ENCODE measurements around the gene TBC1D8. TPM values are rescaled to one million over a fixed set of nuclear protein-coding genes. Genes with fewer than 3 reads are reported as not detected.

The TBC1D8 gene
- total and polyA plus RNA-seq, 2 experiments from 2014 or later: 18.0 to 36.9 TPM

GRCh38 chr2:101012054-101012705 is 139.0 kb downstream of the TBC1D8 start:
- DNase-seq (ENCODE audit: low spot score): no peak
- H3K9me3 Mint-ChIP-seq: no peaks in the 10 kb centered on the region; the same call in 1 of the 3 replicates
- Histone ChIP-seq H3K9me2 (ENCODE audit: insufficient read depth) (no peaks in the 10 kb centered on the region), H4K20me1 (replicated peaks; ENCODE audit: insufficient read depth) (peaks cover 9% of the 10 kb centered on the region), H3F3A (replicated peaks; ENCODE audit: low read depth) (peaks cover 17% of the 10 kb centered on the region), H3K36me3 (ENCODE audit: insufficient read depth) (peaks cover 9% of the 10 kb centered on the region; the same call in 1 of the 2 replicates), H3K4me2 (no peak overlapping the region), H3K79me2 (replicated peaks; ENCODE audit: insufficient read depth) (no peaks in the 10 kb centered on the region), H3K4me1 (ENCODE audit: insufficient read depth) (no peaks in the 10 kb centered on the region; the same call in 1 of the 2 replicates), H3K27me3 (ENCODE audit: insufficient read depth) (no peaks in the 10 kb centered on the region), H2AFZ (no peak overlapping the region), H3K27ac (ENCODE audit: low read depth) (peak overlapping the region; percentile 37; the same call in 1 of the 2 replicates), H3K4me3 (no peak overlapping the region)
- no peak overlapping the region for H3K4me3 Mint-ChIP-seq
- ATAC-seq: no peak
- H3K27me3 Mint-ChIP-seq (ENCODE audit: insufficient read depth, low read depth, poor library complexity): peaks cover 12% of the 10 kb centered on the region
- no peak for TF ChIP-seq EZH2phosphoT487 (IDR thresholded peaks at IDR 0.05; ENCODE audit: unreplicated experiment)
- 0 out of 2 replicates have a peak, but pooled peaks have one; percentile 21 for TF ChIP-seq POLR2AphosphoS5 (IDR thresholded peaks at IDR 0.05; ENCODE audit: low read depth)
- peaks cover 15% of the 10 kb centered on the region for H3K4me1 Mint-ChIP-seq
- no peak overlapping the region; the same call in 1 of the 2 replicates for H3K27ac Mint-ChIP-seq
- peaks cover 84% of the 10 kb centered on the region for H3K36me3 Mint-ChIP-seq (ENCODE audit: low read depth)

GRCh38 chr2:101011152-101011551 is 140.0 kb downstream of the TBC1D8 start:
- Mint-ChIP-seq H3K9me3 (no peaks in the 10 kb centered on the region; the same call in 1 of the 3 replicates), H3K27me3 (ENCODE audit: insufficient read depth, low read depth, poor library complexity) (peaks cover 12% of the 10 kb centered on the region), H3K4me1 (peaks cover 16% of the 10 kb centered on the region), H3K36me3 (ENCODE audit: low read depth) (peaks cover 88% of the 10 kb centered on the region), H3K27ac (peak overlapping the region; percentile 87), H3K4me3 (no peak overlapping the region)
- Histone ChIP-seq H2AFZ (no peak overlapping the region), H3K79me2 (replicated peaks; ENCODE audit: insufficient read depth) (no peaks in the 10 kb centered on the region), H3K27ac (ENCODE audit: low read depth) (peak overlapping the region; percentile 82), H3F3A (replicated peaks; ENCODE audit: low read depth) (peaks cover 25% of the 10 kb centered on the region), H3K9me2 (ENCODE audit: insufficient read depth) (no peaks in the 10 kb centered on the region), H4K20me1 (replicated peaks; ENCODE audit: insufficient read depth) (peaks cover 12% of the 10 kb centered on the region), H3K4me3 (no peak overlapping the region), H3K4me1 (ENCODE audit: insufficient read depth) (no peaks in the 10 kb centered on the region; the same call in 1 of the 2 replicates), H3K36me3 (ENCODE audit: insufficient read depth) (peaks cover 19% of the 10 kb centered on the region), H3K4me2 (no peak overlapping the region), H3K27me3 (ENCODE audit: insufficient read depth) (no peaks in the 10 kb centered on the region)
- DNase-seq (ENCODE audit: low spot score): peak; percentile 33
- no peak; the same call in 1 of the 3 replicates for ATAC-seq
- TF ChIP-seq JUNB (IDR thresholded peaks at IDR 0.05; ENCODE audit: unreplicated experiment): no peak
- TF ChIP-seq CREB1 (CRISPR knock-in tag; IDR thresholded peaks at IDR 0.05; ENCODE audit: low read depth): no peak
- TF ChIP-seq ETS1 (IDR thresholded peaks at IDR 0.05): no peak
- TF ChIP-seq CTCF (conservative IDR thresholded peaks at IDR 0.05; ENCODE audit: low read depth in 2 of 2): no peak
- no peak for TF ChIP-seq ZNF462 (CRISPR knock-in tag; IDR thresholded peaks at IDR 0.05)
- no peak for TF ChIP-seq NANOG (IDR thresholded peaks at IDR 0.05; ENCODE audit: borderline replicate concordance)
- TF ChIP-seq STAT1 (IDR thresholded peaks at IDR 0.05; ENCODE audit: unreplicated experiment): no peak
- TF ChIP-seq EZH2phosphoT487 (IDR thresholded peaks at IDR 0.05; ENCODE audit: unreplicated experiment): no peak

All from GM23338 (cell line).